PC-3 (cell line): ENCODE measurements around the gene RIMKLB.

Experiments
- CTCF ChIP-seq: fragments of 300-600 bp; sonication (generic); conservative IDR thresholded peaks from 2 replicates; pipeline ENCODE4 v1.5.1; 2017; ENCODE audit warnings: antibody characterized with exemption, low read depth, mild to moderate bottlenecking, low read length
- EZH2 ChIP-seq: fragments of 300-600 bp; sonication (generic); IDR thresholded peaks from one replicate; pipeline ENCODE4 v1.6.1; 2017; ENCODE audit warnings: antibody characterized with exemption, mild to moderate bottlenecking, low read length; ENCODE audit not compliant: unreplicated experiment

GRCh38 chr12:8661016-8661415 lies 36.8 kb upstream of the RIMKLB start:
- TF ChIP-seq EZH2 (no peak), CTCF (no peak)
